IMR-90 (cell line): ENCODE data around the gene PNISR. TPM values are rescaled to one million over a fixed set of nuclear protein-coding genes. Genes with fewer than 3 reads are reported as not detected.
A peak's percentile ranks its signal among the peaks of the same experiment; 100 is the strongest.

Experiments used
- ATAC-seq: fragments of 200-7000 bp; cut with Tn5 transposase; 2 replicates; pipeline ENCODE4 v1.9.1; 2020; ENCODE audit warnings: low read depth, mild to moderate bottlenecking, moderate library complexity
- BruUV-seq: library from RNA; stranded (reverse); fragments of 400-500 nt; replicated peaks from 2 replicates; lab custom pipeline; 2021; lab: Mats Ljungman, UMichigan
- CTCF ChIA-PET: fragments of 300-600 bp; formaldehyde crosslinking; extraction: SDS; loops from one replicate; lab custom pipeline; 2021; ENCODE audit warnings: antibody characterized with exemption; lab: Yijun Ruan, JAX
- POLR2A ChIA-PET: fragments of 300-600 bp; sonication (Branson Sonifier 250); formaldehyde crosslinking; loops from one replicate; lab custom pipeline; 2022; ENCODE audit warnings: antibody characterized with exemption; ENCODE audit not compliant: unreplicated experiment; lab: Charles Lee
- DNase-seq: peaks from one replicate; pipeline ENCODE4 v3.0.0; 2013
- H2AFZ ChIP-seq: replicated peaks from 2 replicates; pipeline ENCODE3; 2013; ENCODE audit warnings: low read length, mild to moderate bottlenecking; ENCODE audit not compliant: poor library complexity
- H2AK5ac ChIP-seq: 2 replicates; pipeline ENCODE4 v1.6.1; 2013; ENCODE audit warnings: low read depth, low read length, inconsistent platforms
- H2AK9ac ChIP-seq: replicated peaks from 2 replicates; pipeline ENCODE3; 2013; ENCODE audit warnings: mild to moderate bottlenecking, low read depth, low read length, moderate library complexity; ENCODE audit not compliant: poor library complexity
- H2BK120ac ChIP-seq: 2 replicates; pipeline ENCODE4 v1.6.1; 2013; ENCODE audit warnings: low read depth, low read length, inconsistent platforms
- H2BK15ac ChIP-seq: 3 replicates; pipeline ENCODE4 v1.6.1; 2013; ENCODE audit warnings: low read depth, low read length, inconsistent platforms
- H2BK20ac ChIP-seq: 2 replicates; pipeline ENCODE4 v1.6.1; 2013; ENCODE audit warnings: low read depth, mild to moderate bottlenecking, inconsistent platforms, low read length, moderate library complexity
- H2BK5ac ChIP-seq: 2 replicates; pipeline ENCODE4 v1.6.1; 2013; ENCODE audit warnings: mild to moderate bottlenecking, low read depth, low read length, inconsistent platforms; ENCODE audit not compliant: poor library complexity, severe bottlenecking
- H3K14ac ChIP-seq: replicated peaks from 2 replicates; pipeline ENCODE4 v1.6.1; 2013; ENCODE audit warnings: low read depth, low read length, inconsistent platforms
- H3K18ac ChIP-seq: 2 replicates; pipeline ENCODE4 v1.6.1; 2013; ENCODE audit warnings: low read depth, low read length, control low read depth
- H3K23ac ChIP-seq: 2 replicates; pipeline ENCODE4 v1.6.1; 2013; ENCODE audit warnings: low read depth, low read length, inconsistent platforms
- H3K27ac ChIP-seq: 2 replicates; pipeline ENCODE4 v1.5.1; 2013; ENCODE audit warnings: mild to moderate bottlenecking, control low read depth, low read length; ENCODE audit not compliant: insufficient read depth
- H3K27me3 ChIP-seq: 2 replicates; pipeline ENCODE4 v1.6.1; 2013; ENCODE audit warnings: low read length; ENCODE audit not compliant: control insufficient read depth, insufficient read depth
- H3K36me3 ChIP-seq: 2 replicates; pipeline ENCODE4 v1.6.1; 2013; ENCODE audit warnings: low read length, mixed read lengths; ENCODE audit not compliant: control insufficient read depth, insufficient read depth
- H3K4ac ChIP-seq: 2 replicates; pipeline ENCODE4 v1.6.1; 2013; ENCODE audit warnings: low read depth, low read length, inconsistent platforms
- H3K4me1 ChIP-seq: 2 replicates; pipeline ENCODE4 v1.6.1; 2013; ENCODE audit warnings: low read length, mixed read lengths; ENCODE audit not compliant: control insufficient read depth, insufficient read depth
- H3K4me2 ChIP-seq: 2 replicates; pipeline ENCODE4 v1.6.1; 2013; ENCODE audit warnings: low read depth, mild to moderate bottlenecking, control low read depth, low read length, moderate library complexity
- H3K4me3 ChIP-seq: 2 replicates; pipeline ENCODE4 v1.5.1; 2013; ENCODE audit warnings: low read depth, mild to moderate bottlenecking, control low read depth, low read length, moderate library complexity; ENCODE audit not compliant: insufficient read depth
- H3K56ac ChIP-seq: 2 replicates; pipeline ENCODE4 v1.6.1; 2013; ENCODE audit warnings: low read length, inconsistent platforms; ENCODE audit not compliant: insufficient read depth; ENCODE audit errors: extremely low read depth
- H3K79me1 ChIP-seq, 2 experiments: 2 replicates each; pipeline ENCODE4 v1.6.1; 2013; ENCODE audit warnings: low read length in 2 of 2, inconsistent platforms in 1 of 2, low read depth in 1 of 2
- H3K9ac ChIP-seq: 2 replicates; pipeline ENCODE4 v1.6.1; 2013; ENCODE audit warnings: low read depth, low read length, control low read depth
- H3K9me1 ChIP-seq: 2 replicates; pipeline ENCODE4 v1.6.1; 2013; ENCODE audit warnings: low read length, inconsistent platforms; ENCODE audit not compliant: insufficient read depth
- H3K9me3 ChIP-seq: 2 replicates; pipeline ENCODE4 v1.6.1; 2013; ENCODE audit warnings: low read length; ENCODE audit not compliant: control insufficient read depth, insufficient read depth
- H4K20me1 ChIP-seq: 2 replicates; pipeline ENCODE4 v1.6.1; 2013; ENCODE audit warnings: low read length, inconsistent platforms; ENCODE audit not compliant: insufficient read depth
- H4K5ac ChIP-seq: 2 replicates; pipeline ENCODE4 v1.6.1; 2013; ENCODE audit warnings: mild to moderate bottlenecking, low read depth, low read length, control low read depth
- H4K8ac ChIP-seq, 2 experiments: 2 replicates each; pipeline ENCODE4 v1.6.1; 2013; ENCODE audit warnings: low read depth in 2 of 2, low read length in 2 of 2, control low read depth in 1 of 2, inconsistent platforms in 1 of 2
- H4K91ac ChIP-seq: 2 replicates; pipeline ENCODE4 v1.6.1; 2013; ENCODE audit warnings: low read depth, low read length, inconsistent platforms; ENCODE audit not compliant: insufficient read depth
- CTCF ChIP-seq: conservative IDR thresholded peaks from 2 replicates; pipeline ENCODE4 v1.5.1; 2012; ENCODE audit warnings: mild to moderate bottlenecking, low read depth, low read length, improper control_type of control experiment
- NFE2L2 ChIP-seq: fragments of 150-350 bp; IDR thresholded peaks from 2 replicates; pipeline ENCODE4 v1.6.1; 2016; ENCODE audit warnings: low read depth, mild to moderate bottlenecking, low read length
- RFX5 ChIP-seq: IDR thresholded peaks from 2 replicates; pipeline ENCODE4 v1.8.0; 2012; ENCODE audit warnings: low read depth, mild to moderate bottlenecking, low read length, moderate library complexity
- WGBS, 2 experiments: methylation state at CpG; one replicate each; pipeline versions ENCODE4 v1.1.5 to v1.1.7; 2013; ENCODE audit warnings: missing lambda C conversion rate in 2 of 2; ENCODE audit not compliant: insufficient read length in 1 of 2; ENCODE audit errors: extremely low coverage in 2 of 2; 5-methylcytosine and 5-hydroxymethylcytosine counted together
- dilution Hi-C: fragments of 300-500 bp; cut with HindIII; formaldehyde crosslinking; loops from one replicate; pipeline ENCODE4 v1.14.3; 2018; ENCODE audit warnings: low sequenced_read_pairs; ENCODE audit not compliant: unreplicated experiment
- in situ Hi-C: fragments of 300-500 bp; cut with MboI; formaldehyde crosslinking; loops from 3 replicates; pipeline ENCODE4 v1.14.3; 2019; ENCODE audit warnings: low sequenced_read_pairs, inconsistent platforms, mixed read lengths
- intact Hi-C: fragments of 100-400 bp; cut with micrococcal nuclease; formaldehyde crosslinking; loops from 2 replicates; pipeline ENCODE4 v1.10.0; 2022
- polyA plus RNA-seq, 3 experiments: library from polyadenylated mRNA; depleted of rRNA; stranded (reverse); fragments of >200 nt; gene quantifications; 2 replicates each; pipeline ENCODE4 v1.2.3, GENCODE V29; 2012; ENCODE audit warnings: low replicate concordance in 1 of 3
- total RNA-seq: library from RNA; depleted of rRNA; stranded (reverse); fragments of >200 nt; gene quantifications from 2 replicates; pipeline ENCODE4 v1.2.3, GENCODE V29; 2012

PNISR gene
- total and polyA plus RNA-seq, 2 of the 4 experiments (the other 2 are of a cell fraction): 44.5 to 46.2 TPM

GRCh38 chr6:99458319-99458718 lies 33.2 kb upstream of the PNISR start:
- H3K4me3 ChIP-seq: no peak overlapping the region
- no peak overlapping the region for H3K56ac ChIP-seq
- H4K5ac ChIP-seq: no peak overlapping the region
- H3K9me3 ChIP-seq: no peaks in the 10 kb centered on the region
- H2BK15ac ChIP-seq: no peak overlapping the region
- H4K91ac ChIP-seq: no peak overlapping the region
- no peak; the same call in 1 of the 2 replicates for ATAC-seq
- H3K14ac ChIP-seq: no peak overlapping the region
- no peak overlapping the region for H2BK20ac ChIP-seq
- no peak overlapping the region for H3K23ac ChIP-seq
- CTCF ChIA-PET: interaction anchor here (1.2 kb wide), 1 partner anchor 24 kb away, joined by 4 read pairs; no protein-coding TSS in a partner anchor
- no peak overlapping the region for H3K9ac ChIP-seq
- H3K36me3 ChIP-seq: peaks cover 3% of the 10 kb centered on the region; the same call in 1 of the 2 replicates
- H3K27ac ChIP-seq: no peak overlapping the region
- WGBS, 2 experiments: no CpG with 5 or more reads among the region's 2 CpGs
- H2AK5ac ChIP-seq: no peak overlapping the region
- no peak overlapping the region for H2AFZ ChIP-seq
- no peaks in the 10 kb centered on the region for H3K27me3 ChIP-seq
- in situ Hi-C loops (no loop called here), dilution Hi-C loops (no loop called here), intact Hi-C loops (no loop called here)
- no peaks in the 10 kb centered on the region for H3K79me1 ChIP-seq
- H4K8ac ChIP-seq: no peak overlapping the region
- no peak overlapping the region for H2BK120ac ChIP-seq
- H3K18ac ChIP-seq: no peak overlapping the region
- DNase-seq: peak; percentile 44
- H2AK9ac ChIP-seq: no peak overlapping the region
- no peaks in the 10 kb centered on the region for H3K4me1 ChIP-seq
- no peak overlapping the region for H2BK5ac ChIP-seq
- H4K20me1 ChIP-seq: no peaks in the 10 kb centered on the region
- H3K4me2 ChIP-seq: no peak overlapping the region
- BruUV-seq: no TSS peak
- 0 out of 2 replicates have a peak, but pooled peaks cover 3% of the 10 kb centered on the region for H3K9me1 ChIP-seq
- TF ChIP-seq NFE2L2: no peak
- peak; percentile 32; the same call in 1 of the 2 replicates for TF ChIP-seq CTCF
- TF ChIP-seq RFX5: no peak
- H3K4ac ChIP-seq: no peak overlapping the region
- POLR2A ChIA-PET: no interaction called here
